Large intestine (tissue), 3 donors: ENCODE data around the gene METTL25B. TPM values are rescaled to one million over a fixed set of nuclear protein-coding genes. Genes with fewer than 3 reads are reported as not detected.
A peak's percentile ranks its signal among the peaks of the same experiment; 100 is the strongest.

Experiments
- DNase-seq, 2 donors: peaks; one replicate each; pipeline versions ENCODE4 v3.0.0 to v3.0.0-alpha.2; 2013
- H3K27ac ChIP-seq: one replicate; pipeline ENCODE4 v1.5.1; 2013; ENCODE audit warnings: low read length
- H3K27me3 ChIP-seq: 2 replicates; pipeline ENCODE4 v1.6.1; 2013; ENCODE audit warnings: low read length; ENCODE audit not compliant: control insufficient read depth, insufficient read depth
- H3K36me3 ChIP-seq: 2 replicates; pipeline ENCODE4 v1.6.1; 2013; ENCODE audit warnings: low read length; ENCODE audit not compliant: control insufficient read depth, insufficient read depth
- H3K4me1 ChIP-seq: one replicate; pipeline ENCODE4 v1.6.1; 2013; ENCODE audit warnings: low read length; ENCODE audit not compliant: control insufficient read depth, insufficient read depth
- H3K4me3 ChIP-seq: one replicate; pipeline ENCODE4 v1.5.1; 2013; ENCODE audit warnings: low read length
- H3K9me3 ChIP-seq: one replicate; pipeline ENCODE4 v1.6.1; 2013; ENCODE audit warnings: mild to moderate bottlenecking, low read depth, low read length, moderate library complexity; ENCODE audit not compliant: control insufficient read depth
- WGBS: methylation state at CpG from one replicate; pipeline ENCODE4 v1.1.5; 2013; ENCODE audit warnings: low lambda C conversion rate; ENCODE audit not compliant: insufficient coverage; 5-methylcytosine and 5-hydroxymethylcytosine counted together
- polyA plus RNA-seq: library from polyadenylated mRNA; unstranded; fragments of 120-200 nt; gene quantifications from one replicate; pipeline ENCODE4 v1.2.1, GENCODE V29; 2013

Gene METTL25B
- polyA plus RNA-seq, 1 donor, result 59.3 TPM

GRCh38 chr1:156742017-156742416 is 13.7 kb downstream of the METTL25B start:
- Histone ChIP-seq H3K4me3 (no peak overlapping the region), H3K9me3 (no peaks in the 10 kb centered on the region), H3K4me1 (peaks cover 21% of the 10 kb centered on the region), H3K27ac (peak overlapping the region; percentile 81), H3K36me3 (peaks cover 51% of the 10 kb centered on the region), H3K27me3 (no peaks in the 10 kb centered on the region)
- no peak for DNase-seq
- WGBS, result no CpG with 5 or more reads among the region's 3 CpGs

DNA sequence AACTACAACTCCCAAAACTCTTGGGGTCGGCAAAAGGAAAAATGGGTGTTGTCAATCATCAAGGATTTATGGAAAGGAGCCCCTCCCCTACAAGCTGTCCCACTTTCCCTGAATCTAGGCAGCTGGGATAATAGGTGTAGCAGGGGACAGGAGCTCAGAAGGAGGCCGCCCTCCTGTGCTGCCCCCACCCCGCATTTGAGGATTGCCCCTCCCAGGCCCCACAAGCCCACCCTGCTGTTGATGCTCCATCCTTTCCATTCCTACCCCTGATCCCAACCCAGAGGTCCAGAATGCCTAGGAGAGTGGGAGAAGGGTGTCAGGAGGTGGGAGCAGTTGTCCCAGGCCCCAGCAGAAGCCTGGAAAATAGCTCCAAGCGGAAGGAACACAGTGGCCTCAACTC is 14.5 kb downstream of the METTL25B start:
- no peak overlapping the region for H3K4me3 ChIP-seq
- H3K27ac ChIP-seq, result no peak overlapping the region
- H3K4me1 ChIP-seq, result peaks cover 28% of the 10 kb centered on the region
- no peaks in the 10 kb centered on the region for H3K27me3 ChIP-seq
- peaks cover 43% of the 10 kb centered on the region for H3K36me3 ChIP-seq
- H3K9me3 ChIP-seq, result no peaks in the 10 kb centered on the region
- no CpG with 5 or more reads among the region's 4 CpGs for WGBS
- DNase-seq, result no peak

- no peaks in the 10 kb centered on the region for H3K9me3 ChIP-seq
- DNase-seq, result no peak
- H3K27me3 ChIP-seq, result no peaks in the 10 kb centered on the region
- peaks cover 36% of the 10 kb centered on the region for H3K4me1 ChIP-seq
- H3K27ac ChIP-seq, result no peak overlapping the region
- H3K36me3 ChIP-seq, result peaks cover 38% of the 10 kb centered on the region
- H3K4me3 ChIP-seq, result no peak overlapping the region
- 88% methylated on average over 4 of the region's 14 CpGs for WGBS
Measured at GRCh38 chr1:156743367-156744302, 15.4 kb downstream of the METTL25B start.

DNA sequence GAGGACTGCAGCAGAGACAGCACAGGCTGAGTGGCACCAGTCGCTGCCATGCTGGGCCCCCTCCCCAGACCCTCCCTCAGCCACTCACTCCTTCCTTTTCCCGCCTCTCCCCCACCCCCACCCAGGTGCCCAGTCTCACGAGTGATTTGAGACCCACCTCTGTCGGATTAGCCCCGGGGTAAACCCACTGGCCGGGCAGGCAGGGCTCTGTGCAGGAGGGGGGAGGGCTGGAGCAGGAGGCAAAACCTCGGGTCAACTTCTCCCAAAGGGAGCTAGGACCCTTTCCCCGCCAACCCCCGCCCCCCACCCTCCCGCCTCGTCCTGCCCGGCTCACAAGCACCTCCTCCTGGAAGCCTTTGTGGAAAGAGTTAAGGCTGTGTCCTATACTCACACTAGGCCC is 16.1 kb downstream of the METTL25B start:
- H3K4me3 ChIP-seq, result no peak overlapping the region
- peaks cover 38% of the 10 kb centered on the region for H3K36me3 ChIP-seq
- no peaks in the 10 kb centered on the region for H3K9me3 ChIP-seq
- no peak for DNase-seq
- H3K27ac ChIP-seq, result no peak overlapping the region
- whole genome bisulfite sequencing, result no CpG with 5 or more reads among the region's 12 CpGs
- peaks cover 43% of the 10 kb centered on the region for H3K4me1 ChIP-seq
- H3K27me3 ChIP-seq, result no peaks in the 10 kb centered on the region

DNA sequence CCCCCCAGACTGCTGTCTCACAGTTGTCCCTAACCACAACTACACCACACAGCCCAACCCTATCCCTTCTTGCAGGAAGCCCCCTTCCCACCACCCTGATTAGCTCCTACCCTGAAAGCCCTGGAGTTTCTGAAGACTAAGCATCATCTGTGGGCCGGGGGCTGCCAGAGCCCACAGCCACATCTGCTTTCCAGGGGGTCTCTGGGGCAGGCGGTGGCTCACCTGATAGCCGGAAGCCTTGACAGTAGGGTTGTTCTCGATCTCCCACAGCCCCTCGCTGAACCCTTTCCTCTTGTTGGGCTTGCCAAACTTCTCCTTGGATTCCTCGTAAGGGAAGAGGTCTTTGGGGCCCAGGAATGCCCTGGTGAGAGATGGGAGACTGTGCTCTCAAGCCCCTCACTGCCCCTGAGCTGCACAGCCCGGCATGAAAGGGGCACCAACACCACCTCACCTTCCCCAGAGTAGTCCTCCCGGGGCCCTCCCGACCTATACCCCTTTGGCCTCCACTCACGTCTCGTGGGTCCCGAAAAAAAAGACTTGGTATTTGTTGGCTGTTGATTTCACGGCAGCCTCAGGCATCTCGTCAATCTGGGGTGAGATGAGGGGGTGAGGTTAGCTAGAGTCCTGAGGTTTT is 16.6 kb downstream of the METTL25B start:
- Histone ChIP-seq H3K9me3 (no peaks in the 10 kb centered on the region), H3K27me3 (no peaks in the 10 kb centered on the region), H3K4me3 (no peak overlapping the region), H3K36me3 (peaks cover 38% of the 10 kb centered on the region), H3K27ac (peak overlapping the region; percentile 97), H3K4me1 (peaks cover 49% of the 10 kb centered on the region)
- WGBS, result no CpG with 5 or more reads among the region's 14 CpGs
- no peak for DNase-seq

GRCh38 chr1:156745881-156746280 is 17.6 kb downstream of the METTL25B start:
- Histone ChIP-seq H3K27ac (peak overlapping the region; percentile 97), H3K36me3 (peaks cover 38% of the 10 kb centered on the region), H3K27me3 (no peaks in the 10 kb centered on the region), H3K4me3 (peak overlapping the region; percentile 45), H3K4me1 (peaks cover 52% of the 10 kb centered on the region), H3K9me3 (no peaks in the 10 kb centered on the region)
- 71% methylated on average over 1 of the region's 3 CpGs for WGBS
- no peak for DNase-seq

GRCh38 chr1:156746406-156746727 is 18.1 kb downstream of the METTL25B start:
- Histone ChIP-seq H3K4me1 (peaks cover 51% of the 10 kb centered on the region), H3K27ac (peak overlapping the region; percentile 97), H3K36me3 (peaks cover 38% of the 10 kb centered on the region), H3K27me3 (no peaks in the 10 kb centered on the region), H3K4me3 (peak overlapping the region; percentile 45), H3K9me3 (no peaks in the 10 kb centered on the region)
- DNase-seq, result no peak
- WGBS, result no CpG with 5 or more reads among the region's 9 CpGs

GRCh38 chr1:156746728-156747631 is 18.7 kb downstream of the METTL25B start:
- WGBS, result no CpG with 5 or more reads among the region's 29 CpGs
- Histone ChIP-seq H3K9me3 (no peaks in the 10 kb centered on the region), H3K36me3 (peaks cover 33% of the 10 kb centered on the region), H3K4me3 (peak overlapping the region; percentile 89), H3K27ac (peak overlapping the region; percentile 97), H3K4me1 (peaks cover 48% of the 10 kb centered on the region), H3K27me3 (no peaks in the 10 kb centered on the region)
- peak; percentile 96 to 98 for DNase-seq

- Histone ChIP-seq H3K4me1 (peaks cover 55% of the 10 kb centered on the region), H3K27me3 (no peaks in the 10 kb centered on the region), H3K36me3 (peaks cover 23% of the 10 kb centered on the region), H3K9me3 (no peaks in the 10 kb centered on the region), H3K4me3 (peak overlapping the region; percentile 89), H3K27ac (peak overlapping the region; percentile 97)
- DNase-seq, result peak in 1 of 2 donors; percentile 33
- WGBS, result no CpG with 5 or more reads among the region's 8 CpGs
Measured at GRCh38 chr1:156747742-156748669, 19.7 kb downstream of the METTL25B start.
